Measurements from ENCODE around the gene CD59.
"Not testable (repeated sequence)": the region's sequence is repeated elsewhere in the genome, so short reads cannot be mapped to it uniquely, and the experiment has no call there.

Gene CD59

GRCh38 chr11:33713151-33713855, 22.9 kb downstream of the CD59 start:
- no peak for DNase-seq

- DNase-seq = no peak
Observed at GRCh38 chr11:33712436-33712835, 23.8 kb downstream of the CD59 start.

DNA sequence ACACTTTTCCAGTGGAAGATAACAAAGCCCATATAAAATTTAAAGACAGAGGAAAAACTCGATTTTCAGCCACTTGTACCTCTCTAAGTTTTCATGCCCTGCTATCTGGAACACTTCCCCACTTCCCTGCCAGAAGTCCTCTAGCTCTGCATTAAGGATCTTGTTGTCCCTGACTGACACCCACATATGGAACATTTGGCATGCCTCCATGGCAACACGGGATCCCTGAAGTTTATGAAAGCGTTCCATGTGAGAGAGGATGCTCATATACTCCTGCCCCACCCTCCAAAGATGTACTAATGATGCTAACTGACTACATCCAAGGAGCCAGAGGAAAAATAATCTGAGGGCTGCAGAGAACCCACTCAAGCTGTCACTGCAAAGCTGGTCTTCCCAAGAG, 26.8 kb downstream of the CD59 start:
- no peak for DNase-seq

GRCh38 chr11:33708985-33709384, 27.2 kb downstream of the CD59 start:
- DNase-seq = no peak

- DNase-seq = not testable (repeated sequence)
Observed at GRCh38 chr11:33707831-33708230, 28.4 kb downstream of the CD59 start.

GRCh38 chr11:33706966-33707365, 29.3 kb downstream of the CD59 start:
- DNase-seq = no peak

GRCh38 chr11:33706546-33706945, 29.7 kb downstream of the CD59 start:
- no peak for DNase-seq

GRCh38 chr11:33704240-33705002, 31.8 kb downstream of the CD59 start:
- DNase-seq = no peak

DNA sequence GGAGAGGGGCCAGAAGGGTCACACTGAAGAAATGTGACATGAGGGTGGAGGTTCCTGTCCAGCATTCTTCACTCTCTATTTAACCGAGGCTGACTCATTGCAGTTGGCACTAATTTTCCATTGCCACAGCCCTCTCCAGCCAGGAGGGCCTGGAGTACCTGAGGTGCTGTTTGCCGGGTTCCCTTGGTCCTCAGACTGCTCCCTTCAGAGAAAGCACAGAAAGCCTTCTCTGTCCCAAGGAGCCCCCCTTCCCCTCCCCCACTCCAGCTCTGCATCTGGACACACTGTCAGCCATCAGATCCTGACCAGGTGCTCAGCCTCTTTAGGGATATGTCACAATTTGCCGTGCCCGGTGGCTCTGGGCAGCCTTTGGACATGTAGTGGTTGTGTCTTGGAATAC, 32.4 kb downstream of the CD59 start:
- DNase-seq = no peak

- DNase-seq = no peak
Observed at GRCh38 chr11:33703234-33703633, 33.0 kb downstream of the CD59 start.

DNA sequence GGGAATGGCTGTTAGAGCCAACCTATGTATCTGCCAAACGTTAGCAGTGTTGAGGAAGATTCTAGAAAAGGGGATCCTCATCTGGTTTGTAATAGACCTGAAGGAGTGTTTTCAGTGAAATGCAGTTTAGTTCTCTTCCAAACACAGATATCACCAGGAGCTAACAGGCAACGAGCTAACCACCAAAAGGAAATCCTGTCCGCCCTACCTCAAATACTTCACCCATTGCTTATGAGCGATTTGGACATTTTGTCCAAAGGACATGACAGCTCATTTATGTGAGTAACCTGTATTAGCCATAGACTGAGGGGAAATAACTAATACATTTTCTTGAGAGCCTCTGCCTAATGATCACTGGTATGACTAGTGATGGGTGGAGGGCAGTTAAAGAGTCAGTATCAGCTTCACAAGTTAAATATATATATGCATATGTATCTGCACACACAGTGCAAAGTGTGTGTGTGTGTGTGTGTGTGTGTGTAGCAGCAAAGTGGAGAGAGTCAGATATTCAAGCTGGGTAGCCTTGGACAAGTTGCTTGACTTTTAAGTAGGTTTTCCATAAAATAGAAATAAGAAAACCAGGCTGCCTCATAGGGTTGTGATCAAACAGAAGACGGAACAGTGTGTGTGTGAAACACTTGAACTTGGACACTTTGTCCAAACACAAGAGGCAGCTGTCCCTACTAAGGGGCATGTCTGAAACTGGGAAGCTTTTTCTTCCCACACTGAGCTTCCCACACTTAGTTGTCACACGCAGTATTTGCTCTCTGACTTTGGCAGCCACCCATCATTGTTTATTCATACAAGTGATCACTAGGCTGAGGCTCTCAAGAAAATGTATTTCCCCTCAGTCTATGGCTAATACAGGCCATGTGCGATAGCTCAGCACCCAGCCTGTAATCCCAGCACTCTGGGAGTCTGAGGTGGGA, 34.7 kb downstream of the CD59 start:
- no peak for DNase-seq

DNA sequence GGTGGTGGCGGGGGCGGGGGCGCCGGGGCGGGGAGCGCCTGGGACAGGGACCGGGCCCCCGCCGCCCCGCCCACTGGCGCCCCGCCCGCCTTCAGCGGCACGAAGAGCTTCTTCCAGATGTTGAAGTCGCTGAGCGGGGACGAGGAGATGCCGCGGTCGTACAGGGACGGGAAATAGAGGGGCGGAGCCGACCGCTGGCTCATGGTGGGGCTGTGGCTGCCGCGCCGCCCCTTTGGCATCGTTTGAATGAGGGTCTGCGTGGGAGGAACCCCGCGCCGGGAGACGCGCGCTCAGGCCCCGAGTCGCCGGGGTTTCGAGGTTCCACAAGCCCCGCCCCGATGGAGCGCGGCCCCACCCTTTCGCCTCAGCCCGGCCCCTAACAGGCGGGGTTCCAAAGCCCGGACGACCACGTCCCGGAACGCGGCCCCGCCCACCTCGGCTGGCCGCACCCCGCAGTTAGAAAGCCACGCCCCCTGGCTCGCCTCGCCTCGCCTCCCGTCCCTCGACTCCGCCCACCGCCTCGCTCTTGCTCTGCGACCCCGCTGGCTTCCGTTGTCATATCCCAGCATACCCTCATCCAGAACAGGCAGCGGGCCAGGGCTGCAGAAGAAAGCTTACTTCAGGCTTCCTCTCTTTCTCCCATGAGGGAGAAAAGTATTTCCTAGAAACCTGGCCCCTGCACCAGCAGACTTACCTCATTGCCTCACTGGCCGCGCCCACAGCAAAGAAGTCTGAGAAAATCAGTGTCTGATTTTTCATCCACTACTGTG, 35.5 kb downstream of the CD59 start, which contains the start of gene C11orf91:
Gene C11orf91 (minus strand): TSS at position 325 of the 770 bp plus-strand sequence. CDS start 86 bp downstream, at position 239.
- DNase-seq = peak; percentile 93

- no peak for DNase-seq
Observed at GRCh38 chr11:33700063-33700501, 36.1 kb downstream of the CD59 start.

GRCh38 chr11:33699515-33700062, 36.6 kb downstream of the CD59 start:
- no peak for DNase-seq

DNA sequence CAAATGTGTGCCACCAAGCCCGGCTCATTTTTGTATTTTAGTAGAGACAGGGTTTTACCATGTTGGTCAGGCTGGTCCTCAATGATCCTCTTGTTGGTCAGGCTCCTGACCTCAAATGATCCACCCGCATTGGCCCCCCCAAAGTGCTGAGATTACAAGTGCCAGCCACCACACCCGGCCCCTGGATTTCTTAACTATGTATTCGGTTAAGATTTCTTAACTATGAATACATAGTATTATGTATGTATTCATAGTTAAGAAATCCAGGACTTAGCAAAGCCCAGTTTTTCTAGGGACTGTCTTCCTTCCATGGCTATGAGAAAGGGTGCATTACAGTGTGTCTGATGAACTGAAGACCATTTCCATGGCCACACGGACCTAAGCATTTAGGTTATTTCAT, 37.3 kb downstream of the CD59 start:
- no peak for DNase-seq

GRCh38 chr11:33697997-33698396, 38.2 kb downstream of the CD59 start:
- DNase-seq = no peak

- DNase-seq = no peak
Observed at GRCh38 chr11:33696931-33697638, 39.1 kb downstream of the CD59 start.

DNA sequence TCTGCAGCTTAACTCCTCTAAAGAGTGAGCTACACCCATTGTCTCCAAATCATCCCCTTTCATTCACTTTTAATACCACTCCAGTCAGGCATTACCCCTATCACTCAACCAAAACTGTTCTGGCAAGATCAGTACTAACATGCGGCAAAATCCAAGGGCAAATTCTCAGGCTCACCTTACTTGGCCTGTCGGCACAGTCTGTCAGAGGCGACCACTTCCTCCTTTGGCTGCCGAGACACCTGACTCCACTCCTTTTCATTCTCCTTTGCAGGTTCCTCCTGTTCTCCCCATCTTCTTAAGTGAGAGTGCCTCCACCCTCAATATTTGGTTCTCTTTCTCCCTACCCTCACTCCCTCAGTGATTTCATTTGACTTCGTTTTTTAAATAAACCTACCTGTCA, 39.8 kb downstream of the CD59 start:
- DNase-seq = no peak

DNA sequence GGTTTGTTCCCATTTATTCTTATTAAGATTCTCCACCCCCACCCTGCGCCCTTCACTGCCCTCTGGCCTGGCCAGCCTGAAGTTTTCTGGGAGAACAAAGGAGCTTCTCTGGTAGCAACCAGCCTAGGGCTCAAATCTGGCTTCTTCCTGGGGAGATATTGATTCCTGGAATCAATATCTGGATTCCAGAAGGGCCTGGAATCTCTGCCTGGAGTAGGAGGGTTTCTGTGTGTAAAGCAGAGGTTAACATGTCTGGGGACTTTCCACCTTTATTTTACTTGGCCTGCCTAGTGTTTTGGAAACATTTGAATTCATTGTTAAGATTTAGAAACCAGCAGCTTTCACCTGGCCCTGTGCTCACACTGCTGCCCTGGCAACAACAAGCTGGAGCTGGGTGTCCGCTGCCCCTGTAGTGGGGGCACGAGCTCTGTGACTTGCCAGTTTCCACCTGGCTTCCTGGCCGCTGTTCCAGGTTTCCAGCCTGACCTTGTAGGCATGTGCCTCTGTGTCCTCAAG, 41.1 kb downstream of the CD59 start:
- DNase-seq = no peak

- no peak for DNase-seq
Observed at GRCh38 chr11:33694346-33695050, 41.7 kb downstream of the CD59 start.

Measured in activated naive CD4-positive, alpha-beta T cell treated with anti-CD3 and anti-CD28 coated beads, Interleukin-2, amount 50 U/mL, for 16 hours (primary cell).